ENCODE measurements around the gene DUSP8. TPM values are rescaled to one million over a fixed set of nuclear protein-coding genes. Genes with fewer than 3 reads are reported as not detected.
A peak's percentile ranks its signal among the peaks of the same experiment; 100 is the strongest.

The DUSP8 gene
- total RNA-seq, 1 donor from 2014 or later: 123 TPM

- H3K27ac Mint-ChIP-seq (ENCODE audit: unreplicated experiment): peak overlapping the region; percentile 98
- H3K36me3 Mint-ChIP-seq (ENCODE audit: unreplicated experiment): no peaks in the 10 kb centered on the region
- H3K4me1 Mint-ChIP-seq (ENCODE audit: low read depth, unreplicated experiment): peaks cover 40% of the 10 kb centered on the region
- no peak for TF ChIP-seq CTCF (IDR thresholded peaks at IDR 0.05; ENCODE audit: partially characterized antibody, unreplicated experiment)
- H3K4me3 Mint-ChIP-seq (ENCODE audit: unreplicated experiment): peak overlapping the region; percentile 55
- peak; percentile 68 for DNase-seq
- H3K27me3 Mint-ChIP-seq (ENCODE audit: unreplicated experiment): peaks cover 4% of the 10 kb centered on the region
- H3K9me3 Mint-ChIP-seq (ENCODE audit: unreplicated experiment): peaks cover 3% of the 10 kb centered on the region
Measured at GRCh38 chr11:1532014-1532586, 40.0 kb downstream of the DUSP8 start.

DNA sequence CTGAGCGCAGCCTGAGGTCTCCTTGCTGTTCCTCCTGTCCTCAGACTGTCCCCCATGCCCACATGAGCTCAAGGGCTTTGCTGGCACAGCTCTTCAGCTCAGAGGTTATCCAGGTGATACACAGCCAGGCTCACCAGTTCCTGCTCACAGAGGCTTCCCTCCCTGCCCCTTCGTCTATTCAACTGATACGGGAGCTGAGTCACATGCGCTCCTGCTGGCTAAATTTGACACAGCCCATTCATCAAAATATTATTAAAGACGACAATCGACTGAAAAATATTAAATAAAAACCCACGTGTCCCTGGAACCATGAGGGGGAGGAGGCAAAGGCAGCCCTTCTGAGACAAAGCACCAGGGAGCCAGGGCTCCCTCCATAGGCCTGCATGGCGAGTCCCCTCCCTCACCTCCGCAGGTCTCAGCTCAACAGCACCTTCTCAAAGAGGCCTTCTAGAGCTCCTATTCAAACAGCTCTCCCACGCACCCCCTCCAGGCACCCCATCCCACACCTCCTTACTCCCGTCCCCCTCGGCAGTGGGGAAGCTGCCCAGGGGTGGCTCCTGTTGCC is 40.5 kb downstream of the DUSP8 start:
- DNase-seq: no peak
- Mint-ChIP-seq H3K27me3 (ENCODE audit: unreplicated experiment) (peaks cover 4% of the 10 kb centered on the region), H3K4me1 (ENCODE audit: low read depth, unreplicated experiment) (peaks cover 40% of the 10 kb centered on the region), H3K9me3 (ENCODE audit: unreplicated experiment) (peaks cover 3% of the 10 kb centered on the region), H3K27ac (ENCODE audit: unreplicated experiment) (peak overlapping the region; percentile 98), H3K4me3 (ENCODE audit: unreplicated experiment) (peak overlapping the region; percentile 55), H3K36me3 (ENCODE audit: unreplicated experiment) (no peaks in the 10 kb centered on the region)
- TF ChIP-seq CTCF (IDR thresholded peaks at IDR 0.05; ENCODE audit: partially characterized antibody, unreplicated experiment): peak; percentile 13

- TF ChIP-seq CTCF (IDR thresholded peaks at IDR 0.05; ENCODE audit: partially characterized antibody, unreplicated experiment): no peak
- H3K36me3 Mint-ChIP-seq (ENCODE audit: unreplicated experiment): no peaks in the 10 kb centered on the region
- DNase-seq: peak; percentile 13
- H3K27ac Mint-ChIP-seq (ENCODE audit: unreplicated experiment): no peak overlapping the region
- peaks cover 3% of the 10 kb centered on the region for H3K9me3 Mint-ChIP-seq (ENCODE audit: unreplicated experiment)
- no peak overlapping the region for H3K4me3 Mint-ChIP-seq (ENCODE audit: unreplicated experiment)
- peaks cover 4% of the 10 kb centered on the region for H3K27me3 Mint-ChIP-seq (ENCODE audit: unreplicated experiment)
- H3K4me1 Mint-ChIP-seq (ENCODE audit: low read depth, unreplicated experiment): peaks cover 46% of the 10 kb centered on the region
Measured at GRCh38 chr11:1530686-1531448, 41.2 kb downstream of the DUSP8 start.

GRCh38 chr11:1529774-1530173 is 42.3 kb downstream of the DUSP8 start:
- TF ChIP-seq CTCF (IDR thresholded peaks at IDR 0.05; ENCODE audit: partially characterized antibody, unreplicated experiment): no peak
- peaks cover 45% of the 10 kb centered on the region for H3K4me1 Mint-ChIP-seq (ENCODE audit: low read depth, unreplicated experiment)
- H3K27me3 Mint-ChIP-seq (ENCODE audit: unreplicated experiment): peaks cover 3% of the 10 kb centered on the region
- H3K4me3 Mint-ChIP-seq (ENCODE audit: unreplicated experiment): no peak overlapping the region
- H3K9me3 Mint-ChIP-seq (ENCODE audit: unreplicated experiment): peaks cover 3% of the 10 kb centered on the region
- peak overlapping the region; percentile 68 for H3K27ac Mint-ChIP-seq (ENCODE audit: unreplicated experiment)
- H3K36me3 Mint-ChIP-seq (ENCODE audit: unreplicated experiment): no peaks in the 10 kb centered on the region
- DNase-seq: no peak

DNA sequence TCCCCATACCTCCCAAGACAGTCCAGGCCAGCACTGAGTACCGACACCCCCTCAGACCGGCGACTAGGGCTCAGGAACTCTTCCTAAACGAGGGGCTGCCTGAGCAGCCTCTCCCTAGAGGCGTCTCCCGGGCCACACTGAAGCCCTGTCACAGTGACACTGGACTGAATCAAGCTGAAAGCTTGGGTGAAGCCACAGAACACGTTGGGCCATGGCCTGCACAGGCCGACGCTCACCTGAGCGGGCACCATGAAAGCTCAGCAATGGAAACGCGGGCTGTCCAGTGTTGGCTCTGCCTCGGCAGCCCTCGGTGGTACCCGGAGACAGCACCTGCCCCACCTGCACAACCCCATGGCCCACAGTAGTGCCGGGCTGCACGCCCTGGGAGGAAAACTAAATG is 42.8 kb downstream of the DUSP8 start:
- no peak overlapping the region for H3K4me3 Mint-ChIP-seq (ENCODE audit: unreplicated experiment)
- DNase-seq: no peak
- no peaks in the 10 kb centered on the region for H3K36me3 Mint-ChIP-seq (ENCODE audit: unreplicated experiment)
- no peak for TF ChIP-seq CTCF (IDR thresholded peaks at IDR 0.05; ENCODE audit: partially characterized antibody, unreplicated experiment)
- H3K27ac Mint-ChIP-seq (ENCODE audit: unreplicated experiment): peak overlapping the region; percentile 68
- H3K4me1 Mint-ChIP-seq (ENCODE audit: low read depth, unreplicated experiment): peaks cover 40% of the 10 kb centered on the region
- peaks cover 3% of the 10 kb centered on the region for H3K9me3 Mint-ChIP-seq (ENCODE audit: unreplicated experiment)
- peaks cover 3% of the 10 kb centered on the region for H3K27me3 Mint-ChIP-seq (ENCODE audit: unreplicated experiment)

All from glutamatergic neuron (in vitro differentiated cells).